HTR-8/SVneo (cell line): Measurements from ENCODE around the gene TTLL11.
"Not testable (repeated sequence)": the region's sequence is repeated elsewhere in the genome, so short reads cannot be mapped to it uniquely, and the experiment has no call there.

Source experiments
- DNase-seq: peaks from one replicate; pipeline ENCODE4 v3.0.0; 2011; ENCODE audit warnings: low spot score, mixed read lengths; ENCODE audit not compliant: insufficient read length
- FAIRE-seq: peaks from 2 replicates; lab custom pipeline; 2011; peaks lifted over from hg19 to GRCh38; lab: Jason Lieb, UNC

The TTLL11 gene

DNA sequence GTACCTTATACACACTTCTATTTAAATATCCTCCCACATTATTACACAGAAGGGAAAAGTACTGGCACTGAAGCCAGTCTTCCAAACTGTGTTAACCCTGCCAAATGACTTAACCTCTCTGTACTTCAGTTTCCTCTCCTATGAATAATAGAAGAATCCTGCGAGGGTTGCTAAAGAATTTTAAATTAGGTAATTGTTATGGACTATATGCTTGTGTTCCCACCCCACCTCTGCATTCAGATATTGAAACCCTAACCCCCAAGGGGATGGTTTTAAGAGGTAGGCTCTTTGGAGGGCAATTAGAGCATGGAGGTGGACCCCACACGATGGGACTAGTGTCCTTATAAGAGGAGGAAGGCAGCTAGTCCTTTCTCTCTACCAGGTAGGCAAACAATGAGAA lies 72.7 kb downstream of the TTLL11 start:
- no peak for FAIRE-seq
- no peak for DNase-seq

DNA sequence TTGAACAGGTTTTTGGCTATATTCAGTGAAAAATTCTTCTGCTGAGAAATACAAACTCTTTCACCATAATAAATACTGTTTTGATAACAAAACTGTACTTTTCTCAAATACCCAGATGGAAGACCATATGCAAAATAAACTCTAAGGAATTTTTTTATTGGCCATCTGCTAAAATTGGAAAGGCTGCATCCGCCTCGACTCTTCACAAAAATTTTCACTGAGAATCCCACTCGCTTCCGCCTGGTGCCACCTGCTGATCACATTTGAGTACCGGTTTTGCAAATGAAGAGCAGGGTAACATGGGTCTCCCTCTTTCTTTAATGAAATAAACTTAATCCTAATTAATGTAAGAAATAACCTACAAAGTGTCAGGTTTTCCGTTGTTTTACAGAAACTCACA lies 76.4 kb downstream of the TTLL11 start:
- DNase-seq (no peak), FAIRE-seq (no peak)

DNA sequence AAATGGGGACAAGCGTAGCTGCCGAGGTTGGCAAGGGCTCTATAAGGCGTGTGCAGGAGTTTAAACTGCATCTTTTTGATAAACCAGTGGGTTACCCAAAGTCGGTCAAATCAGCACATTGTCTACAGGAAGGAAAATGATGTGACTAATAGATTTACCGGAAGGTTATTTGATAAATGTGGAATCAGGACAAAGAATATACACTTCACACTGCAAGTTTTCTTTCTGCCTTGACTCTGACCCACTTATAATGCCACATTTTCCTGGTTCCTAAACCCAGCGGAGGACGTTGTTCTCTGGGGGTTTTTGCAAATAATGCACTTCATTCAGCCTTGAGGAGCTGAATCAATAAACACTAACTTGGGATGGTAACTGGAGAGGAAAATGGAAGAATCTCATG lies 76.8 kb downstream of the TTLL11 start:
- DNase-seq (no peak), FAIRE-seq (no peak)

DNA sequence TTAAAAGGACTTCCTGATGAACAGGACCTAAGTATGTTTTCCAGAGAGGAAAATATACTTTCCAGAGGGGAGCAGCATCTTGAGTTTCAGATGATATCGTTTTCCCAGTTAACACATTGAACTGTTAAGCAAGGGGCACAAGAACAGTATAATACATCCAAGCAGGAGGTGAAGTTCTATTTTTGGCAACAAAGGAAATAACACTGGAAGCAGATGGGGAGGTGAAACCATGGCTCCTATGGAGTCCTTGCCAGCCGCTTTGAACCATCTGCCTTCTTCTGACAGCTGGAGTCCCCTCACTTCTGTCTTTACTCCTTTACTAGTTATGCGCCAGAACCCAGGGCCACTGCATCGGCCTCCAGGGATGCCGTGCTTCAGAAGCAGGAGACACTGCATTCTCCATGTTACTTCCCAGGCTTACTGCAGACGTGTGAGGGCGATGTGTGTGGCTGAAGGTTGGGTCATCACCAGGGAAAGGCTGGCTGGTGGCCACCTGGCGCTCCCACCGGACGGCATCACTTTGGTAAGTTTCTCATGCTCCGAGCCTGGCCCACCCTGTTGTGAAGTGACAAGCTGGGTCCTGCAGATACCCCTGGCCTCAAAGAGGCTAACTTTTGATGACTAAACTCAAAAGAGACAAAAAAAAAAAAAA lies 77.8 kb downstream of the TTLL11 start:
- DNase-seq (no peak), FAIRE-seq (no peak)

DNA sequence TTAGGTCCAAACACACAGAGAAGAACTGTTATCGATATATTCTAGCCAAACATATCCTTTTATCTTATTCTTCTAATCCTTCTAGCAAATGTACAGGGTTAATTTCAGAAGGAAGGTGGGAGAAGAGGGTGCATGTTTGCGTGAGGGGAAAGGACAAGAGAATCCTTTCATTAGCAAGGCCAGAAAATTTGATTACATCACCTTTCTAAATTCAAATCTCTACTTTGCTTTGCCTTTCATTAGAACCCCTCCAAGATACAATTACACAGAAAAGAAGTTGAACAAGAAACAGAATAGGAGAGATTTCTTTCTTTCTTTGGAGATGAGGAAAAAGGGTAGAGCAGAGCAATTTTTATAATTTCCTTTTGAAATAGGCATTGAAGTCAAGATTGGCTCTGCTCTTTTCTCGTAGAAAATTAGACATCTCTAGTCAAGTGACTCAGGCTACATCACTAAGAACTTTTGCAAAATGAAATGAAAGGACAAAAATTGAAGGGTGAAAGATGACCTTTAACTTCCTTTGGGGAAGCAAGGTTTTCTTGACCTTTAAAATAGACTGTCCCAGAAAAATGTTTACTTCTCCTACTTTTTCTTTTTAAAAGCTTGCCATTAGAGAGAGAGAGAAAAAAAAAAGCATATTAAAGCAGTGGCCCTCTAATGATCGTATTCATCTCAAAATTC lies 81.2 kb downstream of the TTLL11 start:
- FAIRE-seq (no peak), DNase-seq (no peak)

DNA sequence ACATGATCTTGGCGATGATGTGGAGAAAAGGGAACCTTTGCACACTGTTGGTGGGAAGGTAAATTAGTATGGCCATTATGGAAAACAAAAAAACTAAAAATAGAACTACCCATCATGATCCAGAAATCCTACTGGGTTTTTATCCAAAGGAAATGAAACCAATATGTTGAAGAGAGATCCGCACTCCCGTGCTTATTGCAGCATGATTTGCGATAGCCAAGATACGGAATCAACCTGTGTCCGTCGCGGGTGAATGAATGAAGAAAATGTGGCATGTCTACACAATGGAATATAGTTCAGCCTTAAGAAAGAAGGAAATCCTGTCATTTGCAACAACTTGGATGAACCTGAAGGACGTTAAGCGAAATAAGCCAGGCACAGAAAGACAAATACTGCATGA lies 84.5 kb downstream of the TTLL11 start:
- FAIRE-seq (no peak), DNase-seq (no peak)

DNA sequence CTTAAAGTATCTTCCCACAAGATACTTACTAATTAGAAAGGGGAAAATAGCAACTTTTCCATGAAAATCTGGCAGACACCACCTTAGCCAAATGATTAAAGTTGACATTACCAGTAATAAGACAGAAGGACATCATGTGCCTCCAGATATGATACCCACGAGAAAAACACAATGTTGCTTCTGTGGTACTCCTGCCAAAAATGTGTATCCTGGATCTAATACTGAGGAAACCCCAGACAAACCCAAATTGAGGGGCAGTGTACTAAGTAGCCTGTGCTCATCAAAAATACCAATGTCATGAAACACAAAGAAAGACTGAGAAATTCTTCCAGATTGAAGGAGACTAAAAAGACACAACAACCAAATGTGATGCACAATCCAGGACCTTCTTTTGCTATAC lies 85.3 kb downstream of the TTLL11 start:
- no peak for DNase-seq
- FAIRE-seq = no peak

DNA sequence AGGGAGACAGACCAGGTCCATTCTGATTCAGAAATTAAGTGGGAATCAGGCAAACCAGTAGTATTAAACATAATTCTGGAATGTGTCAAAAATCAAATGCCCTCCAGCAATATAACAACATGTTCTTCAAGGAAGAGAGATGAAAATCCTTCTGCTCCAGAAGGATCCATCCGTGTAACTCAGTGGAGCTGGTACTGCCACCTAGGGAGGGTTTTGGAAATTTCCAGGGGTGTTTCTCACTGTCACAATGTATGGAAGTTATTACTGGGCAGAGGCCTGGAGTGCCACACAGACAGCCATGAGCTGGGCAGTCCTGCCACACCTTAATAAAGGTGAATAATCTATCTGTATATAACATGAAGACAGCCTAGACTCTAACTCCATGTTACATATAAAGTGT lies 87.5 kb downstream of the TTLL11 start:
- DNase-seq (peak; percentile 59), FAIRE-seq (no peak)

DNA sequence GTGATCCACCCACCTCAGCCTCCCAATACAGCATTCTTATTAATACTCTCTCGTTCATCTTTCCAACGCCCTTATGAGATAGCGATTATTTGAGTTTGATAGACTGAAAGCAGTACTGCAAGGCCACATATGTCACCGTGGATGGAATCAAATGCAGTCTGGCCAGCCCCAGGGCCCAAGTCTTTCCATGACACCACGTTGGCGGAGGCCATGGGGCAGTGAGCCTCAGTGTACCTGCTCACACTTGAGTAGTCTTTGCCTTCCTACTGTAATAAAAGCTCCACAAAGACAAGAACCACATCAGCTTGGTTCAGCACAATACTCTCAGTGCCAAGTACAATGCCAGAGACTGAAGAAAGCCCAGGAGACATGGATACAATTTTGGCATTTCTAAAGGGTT lies 88.5 kb downstream of the TTLL11 start:
- DNase-seq (no peak), FAIRE-seq (no peak)

DNA sequence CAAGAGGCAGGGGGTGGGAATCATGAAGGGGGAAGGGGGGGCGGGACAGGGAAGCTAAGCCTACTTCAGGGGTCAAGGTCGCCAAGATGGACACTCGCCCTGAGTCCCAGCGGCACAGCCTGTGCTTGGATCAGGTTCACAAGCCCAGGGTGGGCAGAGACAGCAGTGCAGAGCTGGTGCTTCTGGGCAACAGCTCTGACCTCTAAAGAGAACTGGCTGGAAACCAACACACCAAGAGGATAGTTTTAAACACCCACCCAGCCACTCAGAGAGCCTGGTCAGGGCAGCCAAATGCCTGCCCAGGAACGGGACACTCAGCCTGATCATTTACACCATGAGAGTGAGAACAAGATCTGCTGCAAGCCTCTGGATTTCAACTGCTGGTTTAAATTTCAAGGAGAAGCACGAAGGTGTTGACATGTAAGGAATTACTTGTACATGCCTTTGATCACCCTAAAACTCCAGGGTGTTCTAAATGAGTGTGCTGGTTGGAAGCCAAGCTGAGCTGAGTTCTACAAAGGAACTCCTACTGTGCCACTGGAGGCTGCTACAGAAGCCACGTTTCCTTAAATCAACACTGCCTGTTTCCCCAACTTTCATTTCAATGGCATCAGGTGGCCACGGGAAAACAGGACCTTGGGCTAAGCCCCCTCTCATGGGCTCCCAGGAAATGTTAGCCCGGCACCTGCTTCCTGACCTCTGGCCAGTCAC lies 91.5 kb downstream of the TTLL11 start:
- FAIRE-seq = no peak
- no peak for DNase-seq

DNA sequence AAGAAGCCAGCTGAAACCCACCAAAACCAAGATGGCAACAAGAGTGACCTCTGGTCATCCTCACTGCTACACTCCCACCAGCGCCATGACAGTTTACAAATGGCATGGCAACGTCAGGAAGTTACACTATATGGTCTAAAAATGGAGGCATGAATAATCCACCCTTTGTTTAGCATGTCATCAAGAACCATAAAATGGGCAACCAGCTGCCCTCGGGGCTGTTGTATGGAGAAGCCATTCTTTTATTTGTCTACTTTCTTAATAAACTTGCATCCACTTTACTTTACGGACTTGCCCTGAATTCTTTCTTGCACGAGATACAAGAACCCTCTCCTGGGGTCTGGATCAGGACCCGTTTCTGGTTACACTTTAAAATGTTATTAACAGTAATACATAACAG lies 92.6 kb downstream of the TTLL11 start:
- not testable (repeated sequence) for DNase-seq, FAIRE-seq

DNA sequence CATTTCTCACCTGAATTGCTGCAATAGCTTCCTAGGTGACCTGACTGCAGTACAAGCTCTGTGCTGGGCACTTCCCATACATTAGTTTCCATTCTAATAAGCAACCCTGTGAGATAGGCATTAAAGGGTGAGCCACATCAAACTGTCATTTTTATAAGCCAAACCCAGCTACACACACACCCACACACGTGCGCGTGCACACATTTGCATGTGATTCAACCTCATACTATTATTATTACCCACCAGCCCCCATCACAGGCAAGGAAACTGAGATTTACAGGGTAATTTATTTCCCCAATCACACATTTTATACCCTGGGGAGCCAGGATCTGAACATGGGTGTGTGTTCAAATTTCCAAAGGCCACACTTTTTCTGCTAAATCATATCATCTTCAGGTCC lies 93.6 kb downstream of the TTLL11 start:
- DNase-seq (no peak), FAIRE-seq (no peak)

DNA sequence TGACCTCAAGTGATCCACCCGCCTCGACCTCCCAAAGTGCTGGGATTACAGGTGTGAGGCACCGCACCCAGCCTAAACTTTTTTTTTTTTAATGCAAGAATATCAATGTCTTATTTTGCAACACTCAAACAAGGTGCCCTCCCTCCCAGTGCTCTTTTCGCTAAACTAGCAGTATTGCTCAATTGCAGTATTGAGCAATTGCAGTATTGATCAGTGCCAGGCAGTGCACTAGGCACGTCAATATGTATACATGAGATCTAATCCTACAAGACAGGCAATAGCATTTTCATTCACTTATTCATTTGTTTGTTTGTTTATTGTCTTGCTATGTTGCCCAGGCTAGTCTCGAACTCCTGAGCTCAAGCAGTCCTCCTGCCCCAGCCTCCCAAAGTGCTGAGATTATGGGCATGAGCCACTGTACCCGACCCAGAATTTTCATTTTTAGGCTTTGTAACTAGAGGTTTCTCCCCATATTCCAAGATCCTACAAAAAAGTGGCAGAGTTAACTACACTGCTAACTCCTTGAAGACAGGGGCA lies 94.5 kb downstream of the TTLL11 start:
- no peak for FAIRE-seq
- no peak for DNase-seq

DNA sequence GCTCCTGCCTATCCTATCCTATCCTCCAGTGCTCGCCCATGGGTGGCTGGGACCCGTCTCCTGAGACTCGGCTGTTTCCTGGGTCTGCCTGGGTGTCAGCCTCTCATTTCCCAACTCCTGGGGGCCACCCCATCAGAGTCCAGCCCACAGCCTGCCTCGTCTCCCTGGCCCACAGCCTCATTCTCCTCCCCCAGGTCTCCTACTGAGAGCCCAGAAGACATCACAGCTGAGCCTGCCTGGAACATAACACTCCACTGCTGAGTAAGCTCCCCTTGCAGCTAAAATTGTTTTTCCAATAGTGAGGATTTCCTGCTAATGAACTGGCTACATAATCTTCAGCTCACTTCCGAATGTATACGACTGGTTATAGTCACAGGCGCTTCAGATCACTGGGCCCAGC lies 95.3 kb downstream of the TTLL11 start:
- no peak for FAIRE-seq
- DNase-seq = no peak

DNA sequence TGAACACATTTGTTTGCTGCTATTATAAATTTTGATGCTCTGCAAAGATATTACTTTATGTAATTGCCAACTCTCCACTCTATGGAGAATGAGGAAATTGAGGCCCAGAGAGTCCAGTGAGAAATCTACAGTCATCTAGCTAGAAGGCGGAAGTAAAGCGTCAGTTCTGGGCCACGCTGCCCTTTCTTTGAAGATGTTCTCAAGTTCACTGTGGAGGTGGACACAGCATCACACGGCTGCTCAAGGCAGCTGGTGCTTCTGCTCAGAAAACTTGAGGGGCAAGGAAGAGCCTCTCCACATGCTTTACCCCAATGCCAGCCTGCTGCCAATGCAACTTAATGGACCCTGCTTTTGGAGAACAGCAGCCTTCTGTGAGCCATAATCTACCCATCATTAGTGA lies 96.3 kb downstream of the TTLL11 start:
- DNase-seq (no peak), FAIRE-seq (no peak)

DNA sequence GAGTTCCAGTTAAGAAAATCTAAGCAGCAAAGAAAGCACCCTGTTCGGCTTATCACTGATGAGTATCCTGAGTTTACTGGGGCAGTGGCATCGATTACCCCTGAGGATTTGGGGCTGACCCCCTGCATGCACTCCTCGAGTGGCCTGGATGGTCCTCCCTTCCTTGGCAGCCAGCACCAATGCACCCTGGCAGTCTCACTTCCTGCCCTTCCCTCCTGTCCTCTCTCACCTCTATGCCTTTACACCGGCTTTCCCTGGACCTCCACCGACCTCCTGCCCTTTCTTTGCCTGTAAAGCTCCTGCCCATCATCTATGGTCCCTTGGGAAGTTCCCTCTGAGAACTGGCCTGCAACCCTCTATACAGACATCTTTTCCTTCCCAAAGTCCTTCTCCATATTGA lies 97.1 kb downstream of the TTLL11 start:
- FAIRE-seq (no peak), DNase-seq (no peak)

DNA sequence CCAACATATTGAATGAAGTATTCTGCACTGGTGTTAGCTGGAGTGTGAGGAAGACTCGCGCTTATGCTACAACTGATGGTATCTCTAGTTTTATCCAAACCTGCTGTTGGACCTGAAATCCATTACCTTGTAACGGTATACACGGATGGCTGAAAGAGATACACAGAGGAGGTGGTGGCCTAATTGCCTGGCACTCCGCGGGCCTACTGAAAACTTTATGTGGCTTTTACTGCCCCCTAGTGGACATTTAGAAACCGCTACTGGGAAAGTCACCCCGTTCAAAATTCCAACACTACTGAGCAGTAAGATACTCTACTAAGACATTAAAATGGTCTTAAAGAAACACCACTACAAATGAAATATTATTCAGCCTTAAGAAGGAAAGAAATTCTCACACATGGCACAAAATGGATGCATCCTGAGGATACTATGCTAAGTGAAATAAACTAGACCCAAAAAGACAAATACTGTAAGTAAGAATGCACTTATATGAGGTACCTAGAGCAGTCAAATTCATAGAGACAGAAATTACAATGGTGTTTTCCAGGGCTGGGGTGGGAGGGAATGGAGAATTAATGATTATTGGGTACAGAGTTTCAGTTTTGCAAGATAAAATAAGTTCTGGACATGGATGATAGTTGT lies 100.4 kb downstream of the TTLL11 start:
- FAIRE-seq (no peak), DNase-seq (peak; percentile 52)

DNA sequence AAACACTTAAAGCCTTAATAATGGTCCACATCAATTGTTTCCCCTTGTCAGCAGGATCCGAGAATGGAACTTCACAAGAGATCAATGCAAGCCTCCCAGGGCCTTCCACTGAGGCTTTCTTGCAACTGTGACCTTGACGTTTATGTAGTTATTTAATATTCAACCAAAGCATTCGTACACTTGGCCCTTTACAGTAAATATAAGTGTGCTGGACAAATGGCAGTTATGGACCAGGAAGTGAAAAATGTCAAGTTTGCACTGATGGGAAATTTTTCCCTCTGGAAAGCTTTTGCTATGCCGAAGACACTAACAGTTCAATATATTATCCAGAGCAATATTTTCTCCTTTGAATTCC lies 101.8 kb downstream of the TTLL11 start:
- no peak for DNase-seq
- no peak for FAIRE-seq

DNA sequence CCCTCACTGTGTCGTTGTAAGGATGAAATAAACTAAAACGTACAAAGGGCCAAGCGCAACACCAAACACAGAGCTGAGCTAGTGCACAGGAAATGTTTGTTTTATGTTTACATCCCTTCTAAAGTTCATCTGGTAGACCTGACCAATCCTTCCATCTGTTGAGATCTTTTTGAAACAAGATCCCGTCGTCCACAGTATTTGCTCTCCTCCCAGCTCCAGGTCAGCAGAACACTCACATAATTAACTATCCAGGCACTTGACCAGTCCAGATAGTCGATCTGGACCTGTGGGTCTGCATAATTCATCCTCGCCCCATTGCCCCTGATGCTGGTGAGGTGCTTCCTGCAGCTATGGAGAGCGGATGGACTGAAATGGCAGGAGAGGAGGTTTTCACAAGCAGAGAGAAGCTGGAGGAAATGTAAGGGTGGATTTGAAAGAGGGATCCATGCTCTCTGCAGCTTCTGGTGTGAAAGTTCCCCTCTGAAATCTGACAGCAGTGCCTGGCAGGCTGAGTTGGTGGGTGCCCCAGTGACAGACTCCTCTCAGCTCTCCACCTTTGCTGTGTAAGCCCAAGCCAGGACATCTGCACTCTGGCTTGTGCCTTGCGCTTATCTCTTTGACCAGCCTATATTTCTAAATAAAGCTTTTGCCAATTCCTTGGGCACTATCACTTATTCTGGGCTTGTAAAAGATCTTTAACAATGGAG lies 102.4 kb downstream of the TTLL11 start:
- no peak for FAIRE-seq

DNA sequence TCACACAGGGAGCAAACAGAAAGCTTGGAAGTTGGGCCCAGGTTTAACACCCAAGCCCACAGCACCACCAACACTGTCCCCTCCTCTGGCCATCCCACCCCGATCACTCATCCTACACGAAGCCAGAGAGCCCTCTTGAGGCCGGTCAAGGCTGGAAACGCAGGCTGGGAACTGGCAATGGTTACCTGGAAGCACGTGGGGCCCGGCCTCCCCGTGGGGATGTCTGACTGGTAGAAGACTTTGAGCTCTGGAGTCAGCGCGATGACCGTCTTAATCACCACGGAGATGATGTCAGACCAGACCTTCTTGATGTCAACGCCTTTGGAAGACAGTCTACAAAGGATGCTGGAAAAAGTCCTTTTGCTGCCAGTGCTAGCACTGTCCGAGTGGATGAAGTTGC lies 104.1 kb downstream of the TTLL11 start:
- FAIRE-seq = no peak
- DNase-seq = no peak

More for the DNA sequence above, 102.4 kb downstream of the TTLL11 start:
- DNase-seq = no peak
